HG03571 (cell line): ENCODE measurements around the gene GATB.
"Not testable (repeated sequence)": the region's sequence is repeated elsewhere in the genome, so short reads cannot be mapped to it uniquely, and the experiment has no call there.

Experiments
- ATAC-seq: cut with Tn5 transposase; IDR thresholded peaks from one replicate; pipeline ENCODE4 v1.9.1; 2021; ENCODE audit not compliant: unreplicated experiment

GATB gene

GRCh38 chr4:151731670-151732069 lies 29.1 kb downstream of the GATB start:
- ATAC-seq: not testable (repeated sequence)

- no peak for ATAC-seq
Observed at GRCh38 chr4:151729731-151730559, 30.9 kb downstream of the GATB start.

GRCh38 chr4:151728679-151729078 lies 32.1 kb downstream of the GATB start:
- ATAC-seq: no peak

GRCh38 chr4:151728006-151728405 lies 32.8 kb downstream of the GATB start:
- ATAC-seq: no peak

- no peak for ATAC-seq
Observed at GRCh38 chr4:151727365-151727764, 33.4 kb downstream of the GATB start.

- ATAC-seq: no peak
Observed at GRCh38 chr4:151725087-151725486, 35.7 kb downstream of the GATB start.

- ATAC-seq: no peak
Observed at GRCh38 chr4:151721916-151722315, 38.9 kb downstream of the GATB start.

- no peak for ATAC-seq
Observed at GRCh38 chr4:151721466-151721865, 39.3 kb downstream of the GATB start.

GRCh38 chr4:151719956-151720334 lies 40.9 kb downstream of the GATB start:
- ATAC-seq: no peak

GRCh38 chr4:151718984-151719955 lies 41.5 kb downstream of the GATB start:
- ATAC-seq: no peak

GRCh38 chr4:151717909-151718628 lies 42.7 kb downstream of the GATB start:
- no peak for ATAC-seq

GRCh38 chr4:151717314-151717713 lies 43.5 kb downstream of the GATB start:
- no peak for ATAC-seq

- ATAC-seq: no peak
Observed at GRCh38 chr4:151716324-151716723, 44.5 kb downstream of the GATB start.

- no peak for ATAC-seq
Observed at GRCh38 chr4:151715881-151716280, 44.9 kb downstream of the GATB start.

GRCh38 chr4:151712777-151713176 lies 48.0 kb downstream of the GATB start:
- no peak for ATAC-seq

GRCh38 chr4:151711646-151712045 lies 49.2 kb downstream of the GATB start:
- no peak for ATAC-seq

GRCh38 chr4:151709587-151709986 lies 51.2 kb downstream of the GATB start:
- ATAC-seq: no peak

GRCh38 chr4:151709071-151709470 lies 51.7 kb downstream of the GATB start:
- no peak for ATAC-seq

GRCh38 chr4:151708100-151708499 lies 52.7 kb downstream of the GATB start:
- ATAC-seq: no peak

GRCh38 chr4:151703401-151703800 lies 57.4 kb downstream of the GATB start:
- no peak for ATAC-seq

GRCh38 chr4:151702256-151702655 lies 58.6 kb downstream of the GATB start:
- ATAC-seq: no peak
